IPS-NIHi11 (cell line): Measurements from ENCODE around the gene CDH9.
"Not testable (repeated sequence)": the region's sequence is repeated elsewhere in the genome, so short reads cannot be mapped to it uniquely, and the experiment has no call there.

Experiments used
- DNase-seq: peaks from one replicate; pipeline ENCODE4 v3.0.0; 2012; ENCODE audit warnings: mixed read lengths, low spot score

CDH9 gene

GRCh38 chr5:26945901-26946300, 92.5 kb downstream of the CDH9 start:
- no peak for DNase-seq

GRCh38 chr5:26942481-26942880, 95.9 kb downstream of the CDH9 start:
- DNase-seq: no peak

- no peak for DNase-seq
These were observed 97.4 kb downstream of the CDH9 start for GRCh38 chr5:26940994-26941393.

DNA sequence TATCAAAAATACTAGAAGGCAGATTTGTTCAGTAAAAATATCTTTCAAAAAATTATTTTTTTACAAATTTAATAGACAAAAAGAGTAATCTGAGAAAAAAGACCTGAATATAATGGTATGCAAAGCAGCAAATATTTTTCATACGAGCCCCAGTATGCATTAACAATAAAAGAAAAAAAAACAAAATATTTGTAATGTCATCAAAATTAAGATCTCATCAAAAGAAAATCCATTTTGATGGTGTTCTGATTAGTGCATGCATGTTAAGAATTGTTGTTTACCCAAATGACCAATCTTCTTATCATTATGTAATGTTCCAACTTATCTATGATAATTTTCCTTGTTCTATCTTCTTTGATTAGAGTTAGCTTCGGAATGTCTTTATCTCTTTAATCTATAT, 106.1 kb downstream of the CDH9 start:
- DNase-seq: no peak

GRCh38 chr5:26921439-26921838, 116.9 kb downstream of the CDH9 start:
- no peak for DNase-seq

GRCh38 chr5:26903469-26903868, 134.9 kb downstream of the CDH9 start:
- DNase-seq: no peak

DNA sequence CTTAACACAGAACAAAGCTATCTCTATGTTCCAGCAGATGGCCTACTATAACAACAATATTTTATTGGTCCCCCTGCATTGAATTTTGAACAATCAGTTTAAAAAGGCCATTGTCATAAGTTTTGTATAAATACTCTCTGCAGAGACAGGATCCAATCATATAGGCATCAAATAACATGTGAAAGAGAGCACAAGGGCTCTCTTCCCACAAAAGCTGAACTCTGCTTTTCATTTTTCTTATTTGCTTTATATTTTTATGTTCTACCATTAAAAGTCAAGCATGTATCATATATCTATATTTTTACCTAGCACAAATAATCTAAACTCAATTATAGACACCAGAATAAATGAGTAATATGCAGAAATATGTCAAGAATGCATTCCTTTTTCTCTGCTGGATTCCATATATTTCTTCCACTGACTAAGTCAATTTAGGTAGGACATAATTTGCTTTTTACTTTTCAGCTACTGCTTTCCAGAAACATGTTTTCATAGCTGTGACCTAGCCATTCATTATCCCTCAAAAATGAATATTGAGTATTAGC, 143.6 kb downstream of the CDH9 start:
- DNase-seq: no peak

GRCh38 chr5:26893078-26893477, 145.3 kb downstream of the CDH9 start:
- DNase-seq: no peak

- no peak for DNase-seq
These were observed 148.6 kb downstream of the CDH9 start for GRCh38 chr5:26889815-26890214.

GRCh38 chr5:26884481-26884880, 153.9 kb downstream of the CDH9 start:
- no peak for DNase-seq

DNA sequence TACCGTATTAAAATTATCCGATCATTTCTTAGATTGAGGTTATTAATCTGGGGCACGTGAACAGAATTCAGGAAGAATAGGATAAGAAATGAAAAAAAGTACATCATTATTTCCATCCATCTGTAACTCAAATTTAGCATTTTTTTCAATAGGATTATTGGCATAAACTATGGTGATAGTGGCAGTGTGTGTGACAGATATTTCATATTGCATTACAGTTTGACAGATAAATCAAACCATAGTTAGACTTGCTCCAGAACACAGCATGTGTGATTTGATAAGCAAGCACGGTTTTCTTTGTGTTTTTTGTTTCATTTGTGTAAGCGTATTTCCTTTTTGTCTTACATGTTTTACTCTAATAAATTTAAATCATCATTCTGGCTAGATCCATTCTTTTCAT, 155.0 kb downstream of the CDH9 start:
- no peak for DNase-seq

- DNase-seq: no peak
These were observed 156.5 kb downstream of the CDH9 start for GRCh38 chr5:26881901-26882300.

GRCh38 chr5:26877154-26877553, 161.2 kb downstream of the CDH9 start:
- no peak for DNase-seq

GRCh38 chr5:26872337-26872736, 166.0 kb downstream of the CDH9 start:
- DNase-seq: no peak

GRCh38 chr5:26869781-26870180, 168.6 kb downstream of the CDH9 start:
- no peak for DNase-seq

GRCh38 chr5:26868504-26868903, 169.9 kb downstream of the CDH9 start:
- no peak for DNase-seq

DNA sequence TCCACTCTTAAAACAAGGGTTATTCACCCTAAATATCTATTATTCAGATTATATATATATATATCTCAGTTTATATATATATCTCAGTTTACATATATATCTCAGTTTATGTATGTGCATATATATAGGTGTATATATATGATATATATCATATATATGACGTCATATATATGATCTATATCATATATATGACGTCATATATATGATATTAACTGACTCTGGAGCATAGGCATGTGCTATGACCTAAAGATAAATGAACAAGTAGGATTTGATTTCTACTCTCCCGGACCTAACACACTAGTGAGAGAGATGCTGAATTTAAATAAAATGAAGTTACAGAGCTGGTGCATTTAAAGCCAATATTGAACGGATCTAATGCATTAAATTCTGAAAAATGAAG, 174.3 kb downstream of the CDH9 start:
- DNase-seq: no peak

GRCh38 chr5:26856238-26856637, 182.1 kb downstream of the CDH9 start:
- DNase-seq: no peak

GRCh38 chr5:26852450-26852849, 185.9 kb downstream of the CDH9 start:
- DNase-seq: not testable (repeated sequence)

DNA sequence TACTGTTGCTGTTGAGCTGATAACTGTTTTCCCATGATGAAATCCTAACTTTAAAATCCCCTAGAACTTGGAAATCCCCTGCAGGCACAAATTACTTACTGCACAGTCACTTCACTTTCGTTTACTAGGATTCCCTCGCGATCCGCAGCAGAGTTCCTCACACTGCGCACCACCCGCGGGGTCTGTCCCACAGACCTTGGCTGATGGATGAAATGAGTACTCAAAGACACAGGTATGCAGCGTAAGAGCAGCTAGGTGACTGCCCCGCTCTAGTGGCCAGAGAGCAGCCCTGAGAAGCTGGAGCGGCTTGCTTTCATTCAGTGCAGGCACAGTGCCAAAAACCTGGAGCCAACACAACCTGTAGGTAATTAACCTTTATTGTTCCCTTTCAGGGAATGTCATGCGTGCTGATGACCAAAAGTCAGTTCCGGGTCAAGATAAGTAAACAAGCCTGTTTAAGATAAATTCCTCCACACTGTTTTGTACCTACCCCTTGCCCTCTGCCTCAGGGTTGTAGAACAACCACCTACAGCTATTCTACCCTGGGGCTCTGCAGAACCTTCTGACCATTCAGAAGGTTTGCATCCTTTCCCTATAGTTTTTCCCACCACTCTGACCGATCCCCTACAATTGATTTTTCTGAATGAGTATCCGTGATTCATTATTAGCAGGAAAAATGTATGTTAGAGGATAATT, 191.2 kb downstream of the CDH9 start:
- DNase-seq: no peak

DNA sequence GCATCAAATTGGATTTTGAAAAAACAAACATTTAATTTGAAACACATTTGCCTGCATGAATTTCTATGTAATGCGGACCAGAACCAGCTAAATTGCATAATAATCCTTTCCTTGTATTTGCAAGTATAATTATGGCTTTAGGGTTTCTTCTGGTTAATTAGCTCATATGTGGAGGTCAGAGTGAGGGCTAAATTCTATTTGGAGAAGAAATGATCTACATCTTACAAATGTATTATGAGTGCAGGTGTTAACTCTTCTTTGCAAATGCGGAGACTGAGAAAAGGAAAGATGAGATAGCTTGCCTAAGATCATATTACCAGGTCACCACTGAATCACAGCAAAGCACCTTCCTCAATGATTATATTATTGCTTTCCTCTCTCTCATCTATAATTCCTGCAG, 194.7 kb downstream of the CDH9 start:
- no peak for DNase-seq

- no peak for DNase-seq
These were observed 204.8 kb downstream of the CDH9 start for GRCh38 chr5:26833596-26833995.
